Hepatocyte (in vitro differentiated cells): Measurements from ENCODE around the gene MPV17.
"Not testable (repeated sequence)": the region's sequence is repeated elsewhere in the genome, so short reads cannot be mapped to it uniquely, and the experiment has no call there.

Experiments
- EZH2phosphoT487 ChIP-seq: fragments of 200-600 bp; sonication (generic); IDR thresholded peaks from one replicate; pipeline ENCODE4 v1.6.1; 2018; ENCODE audit warnings: antibody characterized with exemption, mild to moderate bottlenecking, low read depth, moderate library complexity; ENCODE audit not compliant: unreplicated experiment, severe bottlenecking
- TF ChIP-seq, protein P1 (sequence below): fragments of 200-600 bp; sonication (generic); IDR thresholded peaks from 2 replicates; pipeline ENCODE4 v1.5.1; 2016; ENCODE audit warnings: antibody characterized with exemption, mild to moderate bottlenecking; ENCODE audit not compliant: poor library complexity

DNA sequence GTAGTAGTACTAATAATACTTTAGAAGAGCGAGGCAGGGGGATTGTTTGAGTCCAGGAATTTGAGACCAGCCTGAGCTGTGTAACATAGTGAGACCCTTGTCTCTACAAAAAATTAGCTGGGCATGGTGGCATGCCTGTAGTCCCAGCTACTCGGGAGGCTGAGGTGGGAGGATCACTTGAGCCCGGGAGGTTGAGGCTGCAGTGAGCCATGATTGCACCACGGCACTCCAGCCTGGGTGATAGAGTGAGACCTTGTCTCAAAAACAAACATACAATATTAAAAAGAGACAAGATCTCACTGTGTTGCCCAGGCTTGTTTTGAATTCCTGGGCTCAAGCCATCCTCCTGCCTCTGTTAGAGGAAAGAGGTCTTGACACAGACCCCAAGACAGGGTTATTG, 22.3 kb downstream of the MPV17 start:
- TF ChIP-seq, protein P1, sequence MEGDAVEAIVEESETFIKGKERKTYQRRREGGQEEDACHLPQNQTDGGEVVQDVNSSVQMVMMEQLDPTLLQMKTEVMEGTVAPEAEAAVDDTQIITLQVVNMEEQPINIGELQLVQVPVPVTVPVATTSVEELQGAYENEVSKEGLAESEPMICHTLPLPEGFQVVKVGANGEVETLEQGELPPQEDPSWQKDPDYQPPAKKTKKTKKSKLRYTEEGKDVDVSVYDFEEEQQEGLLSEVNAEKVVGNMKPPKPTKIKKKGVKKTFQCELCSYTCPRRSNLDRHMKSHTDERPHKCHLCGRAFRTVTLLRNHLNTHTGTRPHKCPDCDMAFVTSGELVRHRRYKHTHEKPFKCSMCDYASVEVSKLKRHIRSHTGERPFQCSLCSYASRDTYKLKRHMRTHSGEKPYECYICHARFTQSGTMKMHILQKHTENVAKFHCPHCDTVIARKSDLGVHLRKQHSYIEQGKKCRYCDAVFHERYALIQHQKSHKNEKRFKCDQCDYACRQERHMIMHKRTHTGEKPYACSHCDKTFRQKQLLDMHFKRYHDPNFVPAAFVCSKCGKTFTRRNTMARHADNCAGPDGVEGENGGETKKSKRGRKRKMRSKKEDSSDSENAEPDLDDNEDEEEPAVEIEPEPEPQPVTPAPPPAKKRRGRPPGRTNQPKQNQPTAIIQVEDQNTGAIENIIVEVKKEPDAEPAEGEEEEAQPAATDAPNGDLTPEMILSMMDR: not testable (repeated sequence)
- not testable (repeated sequence) for TF ChIP-seq EZH2phosphoT487
